HepG2 (cell line): ENCODE measurements around the gene IRF6. TPM values are rescaled to one million over a fixed set of nuclear protein-coding genes. Genes with fewer than 3 reads are reported as not detected.

Experiments
- AHR ChIP-seq: IDR thresholded peaks from 2 replicates; pipeline ENCODE4 v1.6.1; 2018; ENCODE audit warnings: missing genetic modification reagents, missing compliant biosample characterization
- HNRNPK ChIP-seq: fragments of 200-400 bp; formaldehyde crosslinking; IDR thresholded peaks from 2 replicates; pipeline ENCODE4 v1.6.1; 2018; ENCODE audit warnings: low read length, low read depth, moderate library complexity, mild to moderate bottlenecking; ENCODE audit not compliant: poor library complexity, severe bottlenecking
- IKZF5 ChIP-seq: IDR thresholded peaks from 2 replicates; pipeline ENCODE4 v1.6.1; 2018; ENCODE audit warnings: missing genetic modification reagents, mild to moderate bottlenecking, missing compliant biosample characterization
- NPAS2 ChIP-seq: sonication (generic); formaldehyde crosslinking; IDR thresholded peaks from 2 replicates; pipeline ENCODE4 v1.8.0; 2022; ENCODE audit warnings: mild to moderate bottlenecking, missing genetic modification reagents, borderline replicate concordance
- PRDM10 ChIP-seq: sonication (generic); formaldehyde crosslinking; IDR thresholded peaks from 2 replicates; pipeline ENCODE4 v1.4.0; 2020; ENCODE audit warnings: low read depth, missing genetic modification reagents
- RBAK ChIP-seq: sonication (generic); formaldehyde crosslinking; IDR thresholded peaks from 2 replicates; pipeline ENCODE4 v1.5.1; 2020; ENCODE audit warnings: mild to moderate bottlenecking, missing genetic modification reagents
- RBFOX2 ChIP-seq: fragments of 200-400 bp; formaldehyde crosslinking; IDR thresholded peaks from 2 replicates; pipeline ENCODE4 v1.6.1; 2017; ENCODE audit warnings: low read depth, mild to moderate bottlenecking, low read length
- SALL1 ChIP-seq: sonication (generic); formaldehyde crosslinking; IDR thresholded peaks from 2 replicates; pipeline ENCODE4 v1.8.0; 2022; ENCODE audit warnings: mild to moderate bottlenecking, missing genetic modification reagents
- SMC3 ChIP-seq: IDR thresholded peaks from 2 replicates; pipeline ENCODE4 v1.6.1; 2011; ENCODE audit warnings: low read length, improper control_type of control experiment
- STAT5B ChIP-seq: sonication (generic); formaldehyde crosslinking; IDR thresholded peaks from 2 replicates; pipeline ENCODE4 v1.4.0; 2020; ENCODE audit warnings: missing genetic modification reagents
- ZFY ChIP-seq: sonication (generic); formaldehyde crosslinking; IDR thresholded peaks from 2 replicates; pipeline ENCODE4 v1.4.0; 2020; ENCODE audit warnings: missing genetic modification reagents
- ZNF180 ChIP-seq: sonication (generic); formaldehyde crosslinking; IDR thresholded peaks from 2 replicates; pipeline ENCODE4 v1.4.0; 2020; ENCODE audit warnings: low read depth, missing genetic modification reagents, borderline replicate concordance
- ZNF275 ChIP-seq: sonication (generic); formaldehyde crosslinking; IDR thresholded peaks from 2 replicates; pipeline ENCODE4 v1.8.0; 2022; ENCODE audit warnings: missing genetic modification reagents, mild to moderate bottlenecking, inconsistent platforms, borderline replicate concordance
- ZNF382 ChIP-seq: sonication (generic); formaldehyde crosslinking; IDR thresholded peaks from 2 replicates; pipeline ENCODE4 v1.5.0; 2020; ENCODE audit warnings: missing genetic modification reagents, mild to moderate bottlenecking, borderline replicate concordance
- ZNF510 ChIP-seq: sonication (generic); formaldehyde crosslinking; IDR thresholded peaks from 2 replicates; pipeline ENCODE4 v1.4.0; 2020; ENCODE audit warnings: low read depth, mild to moderate bottlenecking, missing genetic modification reagents
- ZNF609 ChIP-seq: sonication (generic); formaldehyde crosslinking; IDR thresholded peaks from 2 replicates; pipeline ENCODE4 v1.4.0; 2020; ENCODE audit warnings: mild to moderate bottlenecking, missing genetic modification reagents, borderline replicate concordance
- ZNF878 ChIP-seq: sonication (generic); formaldehyde crosslinking; IDR thresholded peaks from 2 replicates; pipeline ENCODE4 v1.8.1; 2023; ENCODE audit warnings: mild to moderate bottlenecking, missing genetic modification reagents, moderate library complexity
- polyA plus RNA-seq, 8 experiments: library from polyadenylated mRNA; depleted of rRNA in 3 of 8; stranded (reverse) in 7 of 8; unstranded in 1 of 8; fragments of >200 nt; fragmentation: Illumina TruSeq in 4 of 8; extraction: Trizol in 4 of 8; gene quantifications; 2 replicates each; pipeline versions ENCODE4 v1.2.1 to v1.2.3, GENCODE V29; 2011 to 2016; ENCODE audit warnings: low read depth in 4 of 8, missing spikeins in 1 of 8, mixed read lengths in 1 of 8; ENCODE audit not compliant: insufficient read depth in 1 of 8
- total RNA-seq, 5 experiments: library from RNA; depleted of rRNA; stranded (reverse); fragments of >200 nt; fragmentation: Illumina TruSeq; extraction: Trizol; gene quantifications; 2 replicates each; pipeline ENCODE4 v1.2.3, GENCODE V29; 2016; ENCODE audit warnings: low read depth in 1 of 5

IRF6 gene
- total and polyA plus RNA-seq, 2 of the 13 experiments (the other 11 are each of a cell fraction or from before 2014, with no cell fraction given): 0.02 TPM; not detected in 1

- TF ChIP-seq ZNF609 (peak; percentile 52; the same call in 1 of the 2 replicates), ZNF878 (no peak), NPAS2 (CRISPR knock-in tag) (no peak), ZNF275 (CRISPR knock-in tag) (no peak), IKZF5 (CRISPR knock-in tag) (0 out of 2 replicates have a peak, but pooled peaks have one; percentile 46), ZNF510 (CRISPR knock-in tag) (no peak), ZFY (peak; percentile 77), SALL1 (peak; percentile 84), SMC3 (no peak), ZNF382 (CRISPR knock-in tag) (no peak), RBFOX2 (no peak), AHR (peak; percentile 54; the same call in 1 of the 2 replicates), STAT5B (CRISPR knock-in tag) (no peak), PRDM10 (CRISPR knock-in tag) (no peak), HNRNPK (no peak), ZNF180 (CRISPR knock-in tag) (no peak), RBAK (CRISPR knock-in tag) (no peak)
These were observed 58.2 kb downstream of the IRF6 start (continued) for GRCh38 chr1:209747580-209748262.
